Muscle layer of colon (tissue), 2 donors: ENCODE results near the gene ABCG2.
"Not testable (repeated sequence)": the region's sequence is repeated elsewhere in the genome, so short reads cannot be mapped to it uniquely, and the experiment has no call there.

Source experiments
- H3K27ac ChIP-seq: one replicate; pipeline ENCODE4 v1.7.0; 2013; ENCODE audit warnings: low read depth, mild to moderate bottlenecking, low read length, moderate library complexity
- H3K27me3 ChIP-seq, 2 donors: one replicate each; pipeline ENCODE4 v1.7.0; 2013; ENCODE audit warnings: low read length in 2 of 2, mild to moderate bottlenecking in 2 of 2; ENCODE audit not compliant: insufficient read depth in 2 of 2, control insufficient read depth in 1 of 2
- H3K36me3 ChIP-seq: one replicate; pipeline ENCODE4 v1.7.0; 2013; ENCODE audit warnings: mild to moderate bottlenecking, low read length; ENCODE audit not compliant: insufficient read depth
- H3K4me1 ChIP-seq: one replicate; pipeline ENCODE4 v1.7.0; 2013; ENCODE audit warnings: mild to moderate bottlenecking, low read length; ENCODE audit not compliant: insufficient read depth
- H3K4me3 ChIP-seq, 2 donors: one replicate each; pipeline ENCODE4 v1.7.0; 2013; ENCODE audit warnings: low read length in 2 of 2, low read depth in 1 of 2, mild to moderate bottlenecking in 1 of 2, moderate library complexity in 1 of 2
- H3K9ac ChIP-seq: one replicate; pipeline ENCODE4 v1.7.0; 2013; ENCODE audit warnings: low read length
- H3K9me3 ChIP-seq: one replicate; pipeline ENCODE4 v1.7.0; 2013; ENCODE audit warnings: mild to moderate bottlenecking, low read length
- donor health status: abdominal sarcoma.
- donor health status: Adenocarcinoma of cecum.

The ABCG2 gene

DNA sequence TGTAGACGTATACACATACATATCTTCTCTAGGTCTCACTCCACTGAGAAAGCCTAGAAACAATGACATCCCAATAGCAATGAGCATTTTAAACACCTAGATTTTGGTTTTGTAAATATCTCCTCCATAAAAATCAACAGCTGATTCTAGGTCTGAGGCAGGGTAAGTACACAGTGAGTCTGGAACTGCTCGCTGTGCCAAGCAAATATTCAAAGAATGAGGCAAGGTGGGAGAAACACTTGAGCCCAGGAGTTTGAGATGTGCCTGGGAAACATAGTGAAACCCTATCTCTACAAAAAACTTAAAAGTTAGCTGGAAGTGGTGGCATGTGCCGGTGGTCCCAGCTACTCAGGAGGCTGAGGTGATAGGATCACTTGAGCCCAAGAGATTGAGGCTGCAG is 22.2 kb downstream of the ABCG2 start:
- Histone ChIP-seq H3K4me3 (no peak overlapping the region), H3K27me3 (no peaks in the 10 kb centered on the region), H3K9me3 (no peaks in the 10 kb centered on the region), H3K27ac (no peak overlapping the region), H3K9ac (no peak overlapping the region), H3K36me3 (no peaks in the 10 kb centered on the region), H3K4me1 (no peaks in the 10 kb centered on the region)

DNA sequence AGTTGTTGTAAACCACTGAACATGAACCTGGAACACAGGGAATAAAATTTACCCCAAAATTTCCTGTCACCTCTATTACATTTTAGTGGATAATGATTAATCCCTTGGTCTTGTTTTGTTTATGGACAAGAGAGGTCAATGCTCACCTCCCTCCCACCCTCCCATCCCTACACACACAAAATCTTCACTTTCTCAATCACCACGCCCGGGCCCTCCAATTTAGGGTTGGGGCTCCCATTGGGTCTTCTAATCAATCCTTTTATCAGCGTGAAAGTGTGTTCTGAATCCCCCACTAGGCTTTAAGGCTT is 23.1 kb downstream of the ABCG2 start:
- no peak overlapping the region for H3K27ac ChIP-seq
- H3K4me3 ChIP-seq: no peak overlapping the region
- no peak overlapping the region for H3K9ac ChIP-seq
- H3K4me1 ChIP-seq: no peaks in the 10 kb centered on the region
- H3K9me3 ChIP-seq: no peaks in the 10 kb centered on the region
- H3K36me3 ChIP-seq: no peaks in the 10 kb centered on the region
- no peaks in the 10 kb centered on the region for H3K27me3 ChIP-seq

DNA sequence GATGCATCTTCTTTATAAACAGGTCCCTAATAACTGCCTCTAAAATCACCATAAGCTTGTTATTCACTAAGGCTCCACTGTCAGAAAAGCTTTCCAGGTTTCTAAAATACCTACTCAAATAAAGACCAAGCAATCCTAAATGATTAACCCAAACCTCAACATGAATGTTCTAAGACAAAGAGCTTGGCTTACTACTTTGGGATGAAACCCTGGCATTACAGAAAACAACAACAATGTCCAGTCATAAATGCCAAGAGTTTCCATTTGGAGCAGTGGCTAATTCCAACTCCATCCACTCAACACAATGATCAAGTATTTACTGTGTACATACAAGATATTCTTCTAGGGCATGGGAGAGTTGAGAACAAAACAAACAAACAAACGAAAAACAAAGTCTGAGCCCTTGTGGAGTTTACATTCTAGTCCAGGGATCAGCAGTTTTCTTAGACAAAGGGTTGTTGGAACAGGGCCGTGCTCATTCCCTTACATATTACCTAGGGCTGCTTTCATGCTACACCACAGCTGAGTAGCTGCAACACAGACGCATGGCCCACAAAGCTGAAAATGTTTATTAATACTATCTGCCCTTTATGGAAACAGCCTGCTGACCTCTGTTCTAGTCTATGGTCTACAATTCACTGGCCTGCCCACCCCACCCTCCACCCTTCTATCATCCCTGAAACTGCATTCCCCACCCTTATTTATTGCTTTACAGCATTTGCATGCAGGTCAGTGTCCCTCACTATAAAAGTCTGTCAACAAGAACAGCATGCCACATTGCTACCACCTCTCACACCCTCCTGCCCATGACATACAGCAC is 23.7 kb downstream of the ABCG2 start:
- Histone ChIP-seq H3K36me3 (no peaks in the 10 kb centered on the region), H3K4me3 (no peak overlapping the region), H3K27me3 (no peaks in the 10 kb centered on the region), H3K27ac (no peak overlapping the region), H3K4me1 (no peaks in the 10 kb centered on the region), H3K9me3 (no peaks in the 10 kb centered on the region), H3K9ac (no peak overlapping the region)

DNA sequence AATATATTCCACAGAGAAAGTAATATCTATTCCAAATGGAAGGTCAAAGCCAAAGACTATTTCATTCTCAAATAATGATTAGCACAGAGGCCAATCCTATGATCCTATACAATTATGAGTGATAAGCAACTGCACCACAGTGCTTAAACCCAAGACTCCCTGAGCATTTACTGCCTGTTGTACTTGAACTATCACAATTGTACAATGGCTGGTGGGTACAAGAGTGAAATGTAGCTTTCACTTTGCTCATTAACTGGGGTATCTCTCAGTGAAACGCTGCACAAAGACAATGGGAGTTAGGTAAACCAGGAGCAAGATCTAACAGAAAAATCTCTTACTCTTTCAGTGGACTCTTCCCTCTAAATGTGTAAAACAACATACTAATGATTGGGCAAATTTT is 24.3 kb downstream of the ABCG2 start:
- Histone ChIP-seq H3K27me3 (no peaks in the 10 kb centered on the region), H3K9me3 (no peaks in the 10 kb centered on the region), H3K4me3 (no peak overlapping the region), H3K4me1 (no peaks in the 10 kb centered on the region), H3K27ac (no peak overlapping the region), H3K9ac (no peak overlapping the region), H3K36me3 (no peaks in the 10 kb centered on the region)

DNA sequence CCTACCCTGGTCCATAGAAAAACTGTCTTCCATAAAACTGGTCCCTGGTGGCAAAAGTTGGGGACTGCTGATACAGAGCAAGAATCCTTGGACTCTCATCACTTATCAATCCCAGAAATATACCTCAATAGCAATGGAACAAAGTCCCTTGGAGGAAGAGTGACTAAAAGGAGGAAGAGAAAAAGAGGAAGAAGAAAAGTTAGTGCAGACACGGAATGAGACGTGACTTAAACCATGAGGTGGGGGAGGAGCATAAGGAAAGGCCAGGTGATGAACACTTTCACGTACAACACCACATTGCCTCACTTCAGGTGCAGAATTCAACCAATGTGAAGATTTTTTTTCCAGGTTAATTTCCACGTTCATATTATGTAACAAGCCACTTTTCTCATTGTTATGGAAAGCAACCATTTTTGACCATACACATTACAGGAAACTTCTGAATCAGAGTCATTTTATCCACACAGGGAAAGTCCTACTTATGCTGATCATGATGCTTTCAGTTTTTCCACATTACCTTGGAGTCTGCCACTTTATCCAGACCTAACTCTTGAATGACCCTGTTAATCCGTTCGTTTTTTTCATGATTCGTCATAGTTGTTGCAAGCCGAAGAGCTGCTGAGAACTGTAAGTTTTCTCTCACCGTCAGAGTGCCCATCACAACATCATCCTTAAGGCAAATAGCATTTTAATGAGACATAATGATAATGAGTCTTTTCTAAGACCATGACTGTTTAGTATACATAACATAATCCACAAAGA is 27.7 kb downstream of the ABCG2 start:
- Histone ChIP-seq H3K36me3 (no peaks in the 10 kb centered on the region), H3K9me3 (no peaks in the 10 kb centered on the region), H3K9ac (no peak overlapping the region)

DNA sequence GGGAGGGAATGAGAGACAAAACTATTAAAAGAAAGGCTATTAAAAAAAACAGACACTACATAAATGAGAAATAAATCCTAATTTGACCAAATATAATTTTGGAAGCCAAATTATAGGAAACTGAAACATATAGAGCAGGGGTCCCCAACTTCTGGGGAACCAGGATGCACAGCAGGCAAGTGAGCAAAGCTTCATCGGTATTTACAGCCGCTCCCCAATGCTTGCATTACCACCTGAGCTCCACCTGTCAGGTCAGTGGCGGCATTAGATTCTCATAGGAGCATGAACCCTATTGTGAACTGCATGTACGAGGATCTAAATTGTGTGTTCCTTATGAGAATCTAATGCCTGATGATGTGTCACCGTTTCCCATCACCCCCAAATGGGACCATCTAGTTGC is 28.4 kb downstream of the ABCG2 start:
- Histone ChIP-seq H3K9ac (no peak overlapping the region), H3K9me3 (no peaks in the 10 kb centered on the region), H3K4me3 (no peak overlapping the region), H3K4me1 (no peaks in the 10 kb centered on the region), H3K27ac (no peak overlapping the region), H3K36me3 (no peaks in the 10 kb centered on the region), H3K27me3 (no peaks in the 10 kb centered on the region)

More for the DNA sequence above, 27.7 kb downstream of the ABCG2 start:
- H3K27ac ChIP-seq: no peak overlapping the region
- H3K4me3 ChIP-seq: no peak overlapping the region
- no peaks in the 10 kb centered on the region for H3K4me1 ChIP-seq
- H3K27me3 ChIP-seq: no peaks in the 10 kb centered on the region

DNA sequence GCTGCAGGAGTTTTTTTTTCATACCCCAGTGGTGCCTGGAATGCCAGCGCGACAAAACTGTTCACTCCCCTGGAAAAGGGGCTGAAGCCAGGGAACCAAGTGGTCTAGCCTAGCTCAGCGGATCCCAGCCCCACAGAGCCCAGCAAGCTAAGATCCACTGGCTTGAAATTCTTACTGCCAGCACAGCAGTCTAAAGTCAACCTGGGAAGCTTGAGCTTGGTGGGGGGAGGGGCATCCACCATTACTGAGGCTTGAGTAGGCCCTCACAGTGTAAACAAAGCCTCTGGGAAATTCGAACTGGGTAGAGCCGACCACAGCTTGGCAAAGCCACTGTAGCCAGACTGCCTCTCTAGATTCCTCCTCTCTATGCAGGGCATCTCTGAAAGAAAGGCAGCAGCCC is 36.2 kb downstream of the ABCG2 start:
- not testable (repeated sequence) for H3K27me3 ChIP-seq, H3K4me1 ChIP-seq, H3K9me3 ChIP-seq, H3K4me3 ChIP-seq, H3K27ac ChIP-seq, H3K9ac ChIP-seq, H3K36me3 ChIP-seq

DNA sequence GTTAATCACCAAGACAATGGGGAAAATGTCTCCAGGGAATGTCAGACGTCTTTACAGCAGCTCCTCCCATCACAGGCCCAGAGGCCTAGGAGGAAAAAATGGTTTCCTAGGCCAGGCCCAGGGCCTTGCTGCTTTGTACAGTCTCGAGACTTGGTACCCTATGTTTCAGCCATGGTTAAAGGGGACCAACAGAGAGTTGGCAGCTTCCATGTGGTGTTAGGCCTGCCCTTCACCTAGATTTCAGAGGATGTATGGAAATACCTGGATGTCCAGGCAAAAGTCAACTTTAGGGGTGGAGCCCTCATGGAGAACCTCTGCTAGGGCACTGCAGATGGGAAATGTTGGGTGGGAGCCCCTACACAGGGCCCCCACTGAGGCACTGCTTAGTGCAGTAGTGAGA is 38.5 kb downstream of the ABCG2 start:
- Histone ChIP-seq H3K36me3 (no peaks in the 10 kb centered on the region), H3K27ac (no peak overlapping the region), H3K4me3 (no peak overlapping the region), H3K9ac (no peak overlapping the region), H3K27me3 (no peaks in the 10 kb centered on the region), H3K9me3 (peaks cover 4% of the 10 kb centered on the region), H3K4me1 (no peaks in the 10 kb centered on the region)

DNA sequence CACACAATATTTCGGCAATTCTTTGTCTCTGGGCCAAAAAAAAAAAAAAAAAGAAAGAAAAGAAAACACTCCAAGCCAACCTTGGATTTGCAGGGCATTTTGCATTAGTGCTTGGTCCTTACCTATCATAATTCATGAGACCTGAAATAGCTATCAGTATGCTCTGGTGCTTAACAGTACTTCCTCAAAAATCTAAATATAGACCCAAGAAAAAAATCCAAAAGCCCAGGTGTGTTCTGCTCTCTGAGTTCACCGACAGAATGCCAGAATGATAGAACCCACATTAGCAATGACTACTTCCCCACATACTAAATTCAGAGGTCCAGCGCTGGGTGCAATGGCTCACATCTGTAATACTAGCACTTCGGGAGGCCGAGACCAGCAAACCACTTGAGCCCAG is 42.9 kb downstream of the ABCG2 start:
- no peaks in the 10 kb centered on the region for H3K4me1 ChIP-seq
- H3K27me3 ChIP-seq: no peaks in the 10 kb centered on the region
- H3K36me3 ChIP-seq: no peaks in the 10 kb centered on the region
- peaks cover 4% of the 10 kb centered on the region for H3K9me3 ChIP-seq
- H3K27ac ChIP-seq: no peak overlapping the region
- no peak overlapping the region for H3K9ac ChIP-seq
- H3K4me3 ChIP-seq: no peak overlapping the region

DNA sequence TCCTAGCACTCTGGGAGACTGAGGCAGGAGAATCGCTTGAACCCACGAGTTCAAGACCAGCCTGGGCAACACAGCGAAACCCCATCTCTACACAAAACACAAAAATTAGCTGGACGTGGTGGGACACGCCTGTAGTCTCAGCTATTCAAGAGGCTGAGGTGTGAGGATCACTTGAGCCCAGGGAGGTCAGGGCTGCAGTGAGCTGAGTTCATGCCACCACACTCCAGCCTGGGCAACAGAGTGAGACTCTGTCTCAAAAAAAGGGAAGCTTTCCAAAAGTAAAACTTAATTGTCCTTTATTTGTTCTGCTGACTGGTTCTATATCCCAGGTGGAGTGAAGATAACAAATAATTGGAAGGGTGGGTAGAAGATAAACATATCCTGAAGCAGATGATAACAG is 45.6 kb downstream of the ABCG2 start:
- Histone ChIP-seq H3K4me3 (no peak overlapping the region), H3K9ac (no peak overlapping the region), H3K9me3 (no peaks in the 10 kb centered on the region)

DNA sequence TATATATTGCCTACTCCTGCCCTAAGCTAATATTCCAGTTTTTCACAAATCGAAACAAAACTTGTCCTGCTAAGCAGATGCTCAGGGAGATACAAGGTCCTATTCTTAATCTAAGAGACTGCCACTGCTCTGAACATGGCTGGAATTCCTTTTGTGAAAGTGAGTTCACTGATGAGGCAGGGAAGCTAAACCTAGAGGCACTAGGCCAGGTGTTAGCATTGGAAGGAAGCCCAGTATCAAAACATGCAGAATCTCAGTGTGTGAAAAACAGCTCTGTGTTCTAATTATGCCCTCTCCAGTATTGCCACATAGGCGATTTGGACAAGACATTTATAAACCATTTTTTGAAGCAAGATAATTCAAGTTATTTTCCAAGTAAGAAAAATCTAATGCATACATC is 47.6 kb downstream of the ABCG2 start:
- H3K9ac ChIP-seq: no peak overlapping the region
- H3K27ac ChIP-seq: no peak overlapping the region
- H3K36me3 ChIP-seq: no peaks in the 10 kb centered on the region
- no peaks in the 10 kb centered on the region for H3K9me3 ChIP-seq
- H3K4me1 ChIP-seq: no peaks in the 10 kb centered on the region
- no peak overlapping the region for H3K4me3 ChIP-seq
- no peaks in the 10 kb centered on the region for H3K27me3 ChIP-seq

More for the DNA sequence above, 45.6 kb downstream of the ABCG2 start:
- H3K27ac ChIP-seq: no peak overlapping the region
- no peaks in the 10 kb centered on the region for H3K36me3 ChIP-seq
- H3K27me3 ChIP-seq: no peaks in the 10 kb centered on the region
- H3K4me1 ChIP-seq: no peaks in the 10 kb centered on the region
